ENCODE measurements around the gene TRIM2.

GRCh38 chr4:153346563-153346962 lies 142.3 kb downstream of the TRIM2 start:
- TF ChIP-seq CTCF (IDR thresholded peaks at IDR 0.05; ENCODE audit: low read depth, low read length, poor library complexity, severe bottlenecking) (peak; percentile 54), EZH2phosphoT487 (IDR thresholded peaks at IDR 0.05; ENCODE audit: borderline replicate concordance, low read length) (no peak)

Measured in DOHH2 (cell line).